ENCODE measurements around the gene TSPAN9.

TSPAN9 gene

GRCh38 chr12:3326156-3326849, 249.1 kb downstream of the TSPAN9 start:
- no peak for DNase-seq

DNA sequence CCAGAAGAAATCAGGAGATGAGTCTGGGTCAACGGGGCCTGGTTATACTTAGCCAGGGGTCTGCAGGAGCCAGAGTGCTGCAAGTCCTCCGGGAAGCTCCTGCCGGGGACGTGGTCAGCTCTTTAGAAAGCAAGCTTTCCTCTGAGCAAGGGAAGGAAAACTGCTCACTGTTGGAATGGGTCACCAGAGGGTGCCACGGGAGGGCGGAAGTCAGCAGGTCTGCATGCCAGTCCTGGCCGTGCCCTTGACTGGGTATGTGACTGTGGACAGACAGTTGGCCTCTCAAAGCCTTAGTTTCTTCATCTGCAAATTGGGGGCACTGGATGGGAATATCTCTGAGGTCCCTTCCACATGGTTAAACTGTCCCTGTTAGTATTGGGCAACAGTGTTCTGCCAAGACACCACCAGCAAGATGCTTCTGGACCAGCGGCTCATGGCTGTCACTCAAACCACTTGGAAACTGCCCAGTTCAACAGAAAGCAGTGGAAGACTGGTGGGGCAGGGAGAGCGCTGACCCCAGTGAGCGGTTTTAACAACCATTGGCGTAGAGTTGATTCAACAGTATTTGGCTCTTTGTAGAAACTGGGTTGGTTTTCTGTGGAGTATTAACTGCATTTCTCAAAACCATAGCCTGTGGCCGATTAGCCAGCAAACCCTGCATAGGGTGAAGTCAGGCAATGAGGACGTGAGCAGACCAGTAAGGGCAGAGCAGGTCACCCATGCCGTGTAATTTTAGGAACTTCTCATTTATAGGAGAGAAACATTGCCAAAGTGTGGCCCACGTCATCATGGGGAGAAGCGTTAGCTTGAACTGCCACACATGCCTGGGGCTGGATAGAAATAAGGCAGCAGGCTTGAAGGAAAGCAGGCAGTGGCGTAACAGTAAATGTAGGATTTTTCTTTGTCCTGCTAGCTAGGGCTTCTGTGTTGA, 249.9 kb downstream of the TSPAN9 start:
- DNase-seq: no peak

DNA sequence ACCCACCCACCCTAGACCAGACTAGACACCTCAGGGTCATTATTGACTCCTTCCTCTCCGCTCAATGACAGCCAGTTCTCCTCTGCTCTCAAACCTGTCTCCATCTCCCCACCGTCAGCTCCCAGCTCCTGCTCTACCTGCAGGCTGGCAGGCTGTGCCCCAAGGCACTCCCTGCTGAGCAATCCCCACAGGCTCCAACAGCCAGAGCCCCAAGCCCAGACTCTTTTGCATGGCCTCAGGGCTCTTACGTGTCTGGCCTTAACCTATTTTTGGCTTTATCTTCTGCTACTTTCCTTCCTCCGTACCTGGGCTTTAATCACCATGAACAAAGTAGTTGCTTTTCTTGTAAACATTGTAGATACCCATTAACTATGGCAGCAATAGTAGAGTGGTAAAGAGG, 250.9 kb downstream of the TSPAN9 start:
- DNase-seq: no peak

GRCh38 chr12:3328571-3328970, 251.4 kb downstream of the TSPAN9 start:
- DNase-seq: no peak

GRCh38 chr12:3329361-3329760, 252.2 kb downstream of the TSPAN9 start:
- DNase-seq: no peak

- no peak for DNase-seq
These were observed 253.9 kb downstream of the TSPAN9 start for GRCh38 chr12:3330976-3331510.

DNA sequence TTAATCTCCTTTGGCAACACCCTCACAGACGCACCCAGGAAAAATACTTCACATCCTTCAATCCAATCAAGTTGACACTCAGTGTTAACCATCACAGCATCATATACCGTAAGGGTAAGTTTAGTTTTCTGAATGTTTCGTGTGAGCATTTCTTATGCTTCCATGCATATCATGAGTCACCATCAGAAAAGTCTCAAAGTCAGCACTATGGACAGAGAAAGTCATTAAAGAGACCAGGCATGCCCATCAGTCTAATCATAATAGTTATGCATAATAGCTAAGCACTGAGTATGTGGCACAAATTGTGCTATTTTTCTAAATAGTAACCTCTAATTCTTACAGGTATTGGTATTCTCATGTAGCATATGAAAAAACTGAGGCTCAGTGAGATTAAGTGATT, 255.0 kb downstream of the TSPAN9 start:
- DNase-seq: no peak

GRCh38 chr12:3333583-3333982, 256.4 kb downstream of the TSPAN9 start:
- DNase-seq: no peak

GRCh38 chr12:3333991-3334391, 256.8 kb downstream of the TSPAN9 start:
- DNase-seq: no peak

- DNase-seq: no peak
These were observed 257.9 kb downstream of the TSPAN9 start for GRCh38 chr12:3335078-3335487.

All from NCI-H2081 (cell line).